IPS-NIHi7 (cell line): ENCODE measurements around the gene NELFCD.
"Not testable (repeated sequence)": the region's sequence is repeated elsewhere in the genome, so short reads cannot be mapped to it uniquely, and the experiment has no call there.

Experiments used
- DNase-seq: peaks from one replicate; pipeline ENCODE4 v3.0.0; 2012; ENCODE audit warnings: mixed read lengths; ENCODE audit errors: extremely low spot score

NELFCD gene

GRCh38 chr20:58980711-58981627 lies at the start of gene NELFCD:
Gene NELFCD (plus strand): TSS chr20:58981256. CDS start chr20:58981310, 54 bp downstream.
- DNase-seq: peak; percentile 99

- no peak for DNase-seq
Observed at GRCh38 chr20:58932170-58932569, 48.9 kb upstream of the NELFCD start.

- no peak for DNase-seq
Observed at GRCh38 chr20:58938078-58938477, 43.0 kb upstream of the NELFCD start.

GRCh38 chr20:58938541-58938940 lies 42.5 kb upstream of the NELFCD start:
- no peak for DNase-seq

- DNase-seq: no peak
Observed at GRCh38 chr20:58941471-58941870, 39.6 kb upstream of the NELFCD start.

GRCh38 chr20:58942549-58942948 lies 38.5 kb upstream of the NELFCD start:
- no peak for DNase-seq

GRCh38 chr20:58944610-58945009 lies 36.4 kb upstream of the NELFCD start:
- DNase-seq: no peak

- DNase-seq: no peak
Observed at GRCh38 chr20:58945965-58946631, 35.0 kb upstream of the NELFCD start.

- DNase-seq: not testable (repeated sequence)
Observed at GRCh38 chr20:58947797-58948388, 33.2 kb upstream of the NELFCD start.

GRCh38 chr20:58950603-58951002 lies 30.5 kb upstream of the NELFCD start:
- no peak for DNase-seq

- no peak for DNase-seq
Observed at GRCh38 chr20:58953050-58953449, 28.0 kb upstream of the NELFCD start.

- no peak for DNase-seq
Observed at GRCh38 chr20:58956078-58956477, 25.0 kb upstream of the NELFCD start.

- no peak for DNase-seq
Observed at GRCh38 chr20:58959652-58960051, 21.4 kb upstream of the NELFCD start.

GRCh38 chr20:58963060-58963584 lies 17.9 kb upstream of the NELFCD start:
- DNase-seq: peak; percentile 47

GRCh38 chr20:58963922-58964321 lies 17.1 kb upstream of the NELFCD start:
- not testable (repeated sequence) for DNase-seq

- DNase-seq: no peak
Observed at GRCh38 chr20:58965270-58966064, 15.6 kb upstream of the NELFCD start.

GRCh38 chr20:58967652-58968429 lies 13.2 kb upstream of the NELFCD start:
- no peak for DNase-seq

- no peak for DNase-seq
Observed at GRCh38 chr20:58969439-58969838, 11.6 kb upstream of the NELFCD start.

- DNase-seq: no peak
Observed at GRCh38 chr20:58970146-58970545, 10.9 kb upstream of the NELFCD start.

GRCh38 chr20:58971429-58971828 lies 9.6 kb upstream of the NELFCD start:
- DNase-seq: no peak

GRCh38 chr20:58973179-58973578 lies 7.9 kb upstream of the NELFCD start:
- DNase-seq: no peak
